ENCODE measurements around the gene SCN5A.

Gene SCN5A

GRCh38 chr3:38620236-38620635 lies 29.3 kb downstream of the SCN5A start:
- no peak for DNase-seq

GRCh38 chr3:38618343-38618742 lies 31.1 kb downstream of the SCN5A start:
- no peak for DNase-seq

GRCh38 chr3:38617586-38617985 lies 31.9 kb downstream of the SCN5A start:
- no peak for DNase-seq

- no peak for DNase-seq
These were observed 32.4 kb downstream of the SCN5A start for GRCh38 chr3:38617137-38617536.

- no peak for DNase-seq
These were observed 32.8 kb downstream of the SCN5A start for GRCh38 chr3:38616658-38617057.

- no peak for DNase-seq
These were observed 33.4 kb downstream of the SCN5A start for GRCh38 chr3:38616111-38616510.

- DNase-seq, result no peak
These were observed 34.7 kb downstream of the SCN5A start for GRCh38 chr3:38614651-38615352.

- no peak for DNase-seq
These were observed 35.4 kb downstream of the SCN5A start for GRCh38 chr3:38614091-38614490.

GRCh38 chr3:38613426-38613825 lies 36.1 kb downstream of the SCN5A start:
- no peak for DNase-seq

GRCh38 chr3:38611866-38612265 lies 37.6 kb downstream of the SCN5A start:
- DNase-seq, result no peak

- DNase-seq, result no peak
These were observed 38.6 kb downstream of the SCN5A start for GRCh38 chr3:38610934-38611333.

- no peak for DNase-seq
These were observed 39.1 kb downstream of the SCN5A start for GRCh38 chr3:38610436-38610835.

- no peak for DNase-seq
These were observed 39.9 kb downstream of the SCN5A start for GRCh38 chr3:38609386-38610111.

GRCh38 chr3:38608961-38609360 lies 40.5 kb downstream of the SCN5A start:
- no peak for DNase-seq

GRCh38 chr3:38608086-38608775 lies 41.3 kb downstream of the SCN5A start:
- DNase-seq, result no peak

- DNase-seq, result no peak
These were observed 42.9 kb downstream of the SCN5A start for GRCh38 chr3:38606561-38606960.

GRCh38 chr3:38605981-38606380 lies 43.5 kb downstream of the SCN5A start:
- no peak for DNase-seq

GRCh38 chr3:38604246-38604645 lies 45.2 kb downstream of the SCN5A start:
- no peak for DNase-seq

- DNase-seq, result no peak
These were observed 45.8 kb downstream of the SCN5A start for GRCh38 chr3:38603731-38604131.

- DNase-seq, result no peak
These were observed 46.8 kb downstream of the SCN5A start for GRCh38 chr3:38602576-38603250.

GRCh38 chr3:38601956-38602550 lies 47.4 kb downstream of the SCN5A start:
- DNase-seq, result no peak

GRCh38 chr3:38600551-38600950 lies 48.9 kb downstream of the SCN5A start:
- no peak for DNase-seq

GRCh38 chr3:38599886-38600285 lies 49.6 kb downstream of the SCN5A start:
- no peak for DNase-seq

All from Kasumi-1 (cell line).